Fibroblast of lung (primary cell): ENCODE results near the gene SLC24A3. TPM values are rescaled to one million over a fixed set of nuclear protein-coding genes. Genes with fewer than 3 reads are reported as not detected.

Experiments
- DNase-seq, 2 donors: peaks; one replicate each; pipeline versions ENCODE4 v3.0.0 to v3.0.0-alpha.2; 2010; ENCODE audit warnings: low read depth in 2 of 2
- H2AFZ ChIP-seq: 2 replicates; pipeline ENCODE4 v1.5.1; 2012; ENCODE audit warnings: low read length, control low read depth, inconsistent platforms
- H3K27ac ChIP-seq: 2 replicates; pipeline ENCODE4 v1.5.1; 2011; ENCODE audit warnings: low read length, control low read depth; ENCODE audit not compliant: insufficient read depth
- H3K27me3 ChIP-seq: 2 replicates; pipeline ENCODE4 v1.5.1; 2011; ENCODE audit warnings: mild to moderate bottlenecking, low read length; ENCODE audit not compliant: control insufficient read depth, insufficient read depth
- H3K36me3 ChIP-seq: 2 replicates; pipeline ENCODE4 v1.5.1; 2011; ENCODE audit warnings: low read length; ENCODE audit not compliant: control insufficient read depth, insufficient read depth
- H3K4me1 ChIP-seq: 2 replicates; pipeline ENCODE4 v1.5.1; 2011; ENCODE audit warnings: low read length; ENCODE audit not compliant: control insufficient read depth, insufficient read depth; ENCODE audit errors: extremely low read depth
- H3K4me2 ChIP-seq: 2 replicates; pipeline ENCODE4 v1.5.1; 2011; ENCODE audit warnings: low read length, control low read depth; ENCODE audit not compliant: insufficient read depth; ENCODE audit errors: extremely low read depth
- H3K4me3 ChIP-seq, 4 experiments: fragments of 200-600 bp in 1 of 4; sonication (generic) in 1 of 4; replicated peaks in 1 of 4; 2 replicates each; pipeline ENCODE4 v1.5.1; 2011 to 2016; ENCODE audit warnings: low read length in 4 of 4, low read depth in 3 of 4, mild to moderate bottlenecking in 3 of 4, control low read depth in 2 of 4, inconsistent platforms in 1 of 4, mixed read lengths in 1 of 4; ENCODE audit not compliant: insufficient read depth in 1 of 4; ENCODE audit errors: control extremely low read depth in 1 of 4
- H3K79me2 ChIP-seq: 2 replicates; pipeline ENCODE4 v1.5.1; 2012; ENCODE audit warnings: mild to moderate bottlenecking, low read length, inconsistent platforms; ENCODE audit not compliant: control insufficient read depth, insufficient read depth
- H3K9ac ChIP-seq: 2 replicates; pipeline ENCODE4 v1.5.1; 2011; ENCODE audit warnings: mild to moderate bottlenecking, low read length, control low read depth; ENCODE audit not compliant: insufficient read depth
- H3K9me3 ChIP-seq: 2 replicates; pipeline ENCODE4 v1.5.1; 2012; ENCODE audit warnings: low read depth, low read length; ENCODE audit not compliant: control insufficient read depth, insufficient read depth
- H4K20me1 ChIP-seq: 2 replicates; pipeline ENCODE4 v1.5.1; 2011; ENCODE audit warnings: low read length; ENCODE audit not compliant: control insufficient read depth, insufficient read depth; ENCODE audit errors: extremely low read depth
- CTCF ChIP-seq, 2 donors: IDR thresholded peaks in 1 of 2; conservative IDR thresholded peaks in 1 of 2; 1 replicate in 1 of 2; 2 replicates in 1 of 2; pipeline ENCODE4 v1.5.1; 2011 to 2012; ENCODE audit warnings: low read length in 2 of 2, control low read depth in 1 of 2, inconsistent platforms in 1 of 2, low read depth in 1 of 2, mild to moderate bottlenecking in 1 of 2
- EZH2 ChIP-seq: IDR thresholded peaks from 2 replicates; pipeline ENCODE4 v1.5.1; 2012; ENCODE audit warnings: low read length, control low read depth, mild to moderate bottlenecking; ENCODE audit errors: missing control alignments
- polyA plus RNA-seq, 2 donors: library from polyadenylated mRNA; depleted of rRNA in 1 of 2; stranded (reverse) in 1 of 2; unstranded in 1 of 2; fragments of >200 nt; gene quantifications; 2 replicates each; pipeline ENCODE4 v1.2.1, GENCODE V29; 2011 to 2012; ENCODE audit warnings: missing spikeins in 1 of 2
- total RNA-seq: library from RNA; depleted of rRNA; stranded (reverse); fragments of >200 nt; gene quantifications from 2 replicates; pipeline ENCODE4 v1.2.1, GENCODE V29; 2014

Gene SLC24A3
- total and polyA plus RNA-seq, 2 donors (not counting 1 experiment from before 2014, with no cell fraction given) = 0.03 to 1.8 TPM

- no peak overlapping the region for H3K4me3 ChIP-seq
- H3K36me3 ChIP-seq = no peaks in the 10 kb centered on the region
- no peak for TF ChIP-seq EZH2
- no peak for TF ChIP-seq CTCF (conservative IDR thresholded peaks at IDR 0.05 in 1 of 2, IDR thresholded peaks at IDR 0.05 in 1 of 2; ENCODE audit: low read depth in 1 of 2, low read length in 2 of 2)
- no peak overlapping the region for H2AFZ ChIP-seq
- no peaks in the 10 kb centered on the region for H3K4me1 ChIP-seq
- no peaks in the 10 kb centered on the region for H3K79me2 ChIP-seq
- no peak overlapping the region for H3K27ac ChIP-seq
- H3K9me3 ChIP-seq = no peaks in the 10 kb centered on the region
- no peak overlapping the region for H3K9ac ChIP-seq
- no peak for DNase-seq
- no peaks in the 10 kb centered on the region for H4K20me1 ChIP-seq
- H3K4me2 ChIP-seq = no peak overlapping the region
- no peaks in the 10 kb centered on the region for H3K27me3 ChIP-seq
Measured at GRCh38 chr20:19671374-19671773, 458.9 kb downstream of the SLC24A3 start.

GRCh38 chr20:19672498-19672897 lies 460.1 kb downstream of the SLC24A3 start:
- no peak overlapping the region for H3K4me3 ChIP-seq
- TF ChIP-seq CTCF (conservative IDR thresholded peaks at IDR 0.05 in 1 of 2, IDR thresholded peaks at IDR 0.05 in 1 of 2; ENCODE audit: low read depth in 1 of 2, low read length in 2 of 2) (no peak), EZH2 (no peak)
- no peaks in the 10 kb centered on the region for H3K4me1 ChIP-seq
- H3K27ac ChIP-seq = no peak overlapping the region
- no peak for DNase-seq
- H3K9ac ChIP-seq = no peak overlapping the region
- no peaks in the 10 kb centered on the region for H3K79me2 ChIP-seq
- no peaks in the 10 kb centered on the region for H3K9me3 ChIP-seq
- H2AFZ ChIP-seq = no peak overlapping the region
- no peaks in the 10 kb centered on the region for H3K27me3 ChIP-seq
- no peak overlapping the region for H3K4me2 ChIP-seq
- H4K20me1 ChIP-seq = no peaks in the 10 kb centered on the region
- no peaks in the 10 kb centered on the region for H3K36me3 ChIP-seq

DNA sequence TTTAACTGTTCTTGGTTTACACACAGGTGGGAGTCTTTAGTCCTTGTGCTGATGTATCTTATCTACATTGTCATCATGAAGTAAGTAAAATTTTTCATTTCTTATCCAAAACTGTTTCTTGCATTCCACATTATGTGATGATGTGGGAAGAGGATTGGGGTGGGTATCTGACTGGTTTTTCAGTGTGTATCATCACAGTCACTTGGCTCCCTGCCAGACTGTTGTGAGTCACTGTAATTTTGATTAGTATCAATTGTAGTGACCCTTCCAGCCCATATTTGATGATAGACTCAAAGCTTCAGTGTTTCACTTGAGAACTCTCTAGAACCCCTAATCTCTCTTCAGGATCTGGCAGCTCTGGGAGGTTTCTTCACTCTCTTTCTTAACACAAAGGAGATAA lies 461.1 kb downstream of the SLC24A3 start:
- TF ChIP-seq CTCF (conservative IDR thresholded peaks at IDR 0.05 in 1 of 2, IDR thresholded peaks at IDR 0.05 in 1 of 2; ENCODE audit: low read depth in 1 of 2, low read length in 2 of 2) (no peak), EZH2 (no peak)
- H3K27ac ChIP-seq = no peak overlapping the region

More for the DNA sequence above, 461.1 kb downstream of the SLC24A3 start:
- H3K36me3 ChIP-seq = no peaks in the 10 kb centered on the region
- H3K4me2 ChIP-seq = no peak overlapping the region
- H3K79me2 ChIP-seq = no peaks in the 10 kb centered on the region
- H2AFZ ChIP-seq = no peak overlapping the region
- no peaks in the 10 kb centered on the region for H3K27me3 ChIP-seq
- no peak overlapping the region for H3K4me3 ChIP-seq
- H3K9me3 ChIP-seq = no peaks in the 10 kb centered on the region
- no peak for DNase-seq
- H3K4me1 ChIP-seq = no peaks in the 10 kb centered on the region
- H3K9ac ChIP-seq = no peak overlapping the region
- H4K20me1 ChIP-seq = no peaks in the 10 kb centered on the region
